T-helper 1 cell (primary cell): ENCODE data around the gene SCYGR2.
"Not testable (repeated sequence)": the region's sequence is repeated elsewhere in the genome, so short reads cannot be mapped to it uniquely, and the experiment has no call there.

ENCODE experiments used
- DNase-seq, 5 donors: peaks; one replicate each; pipeline ENCODE4 v3.0.0-alpha.2; 2012 to 2020
- total RNA-seq, 4 donors: gene quantifications; one replicate each; lab custom pipeline; 2026; lab: John Stamatoyannopoulos, UW

The SCYGR2 gene, protein sequence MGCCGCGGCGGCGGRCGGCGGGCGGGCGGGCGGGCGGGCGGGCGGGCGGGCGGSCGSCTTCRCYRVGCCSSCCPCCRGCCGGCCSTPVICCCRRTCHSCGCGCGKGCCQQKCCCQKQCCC
- total RNA-seq: 0 reads per million in 4 donors

DNA sequence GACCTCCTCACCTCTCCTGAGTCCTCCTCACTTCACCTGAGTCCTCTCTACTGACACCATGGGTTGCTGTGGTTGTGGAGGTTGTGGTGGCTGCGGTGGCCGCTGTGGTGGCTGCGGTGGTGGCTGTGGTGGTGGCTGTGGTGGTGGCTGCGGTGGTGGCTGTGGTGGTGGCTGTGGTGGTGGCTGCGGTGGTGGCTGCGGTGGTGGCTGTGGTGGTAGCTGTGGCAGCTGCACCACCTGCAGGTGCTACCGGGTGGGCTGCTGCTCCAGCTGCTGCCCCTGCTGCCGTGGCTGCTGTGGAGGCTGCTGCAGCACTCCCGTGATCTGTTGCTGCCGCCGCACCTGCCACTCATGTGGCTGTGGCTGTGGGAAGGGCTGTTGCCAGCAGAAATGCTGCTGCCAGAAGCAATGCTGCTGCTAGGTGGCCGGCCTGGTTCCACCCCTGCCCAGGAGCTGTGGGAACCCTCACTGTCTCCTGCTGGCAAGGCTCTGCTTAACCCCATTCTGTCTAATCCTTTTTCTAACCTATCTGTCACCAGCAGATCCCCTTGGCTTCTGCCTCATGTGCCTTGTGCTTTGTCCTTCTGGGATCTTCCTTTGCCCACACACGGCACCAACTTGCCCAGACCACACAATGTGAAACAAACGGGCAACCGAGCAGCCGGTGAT lies at the start of gene SCYGR2:
SCYGR2 (plus strand) TSS at position 59 of the 669 bp plus-strand sequence; CDS start at position 59, 0 bp downstream.
- not testable (repeated sequence) for DNase-seq

GRCh38 chr2:227551836-227552235 lies 46.9 kb upstream of the SCYGR2 start:
- DNase-seq: no peak

DNA sequence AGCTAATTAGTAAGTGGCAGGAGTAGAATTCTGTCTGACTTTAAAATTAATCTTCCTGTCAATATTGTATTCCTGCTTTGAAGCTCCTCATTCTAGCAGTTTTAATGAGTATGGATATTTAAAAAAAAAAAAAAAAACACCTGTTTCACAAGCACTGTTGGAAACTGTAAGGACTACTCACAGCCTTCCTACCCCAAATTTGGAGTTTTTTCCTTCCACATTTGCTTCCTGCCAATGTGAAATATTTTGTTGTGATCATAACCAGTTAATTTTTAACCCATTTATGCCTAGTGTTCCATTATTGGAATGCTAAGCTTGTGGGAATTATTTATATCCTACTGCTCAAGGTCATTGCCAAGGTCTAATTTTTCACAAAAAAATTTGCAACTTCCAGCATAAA lies 36.1 kb upstream of the SCYGR2 start:
- DNase-seq: no peak

DNA sequence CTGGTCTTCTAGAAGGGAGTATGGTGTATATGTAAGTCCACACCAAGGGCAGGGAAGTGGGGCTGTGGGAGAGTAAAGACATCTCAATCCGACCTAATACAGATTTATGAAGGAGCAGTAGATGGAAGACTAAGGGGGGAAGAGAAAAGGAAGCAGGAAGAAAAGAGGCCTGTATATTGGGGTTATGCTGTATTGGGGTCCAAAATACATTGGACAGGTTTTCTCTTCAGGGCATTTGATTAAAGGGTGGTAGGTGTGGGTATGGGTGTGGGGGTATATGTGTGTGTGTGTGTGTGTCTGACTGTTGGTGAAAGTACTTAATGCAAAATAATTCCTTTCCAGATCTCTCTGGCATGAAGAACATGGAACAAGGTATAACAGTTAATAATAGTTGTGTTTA lies 33.6 kb upstream of the SCYGR2 start:
- DNase-seq: no peak

DNA sequence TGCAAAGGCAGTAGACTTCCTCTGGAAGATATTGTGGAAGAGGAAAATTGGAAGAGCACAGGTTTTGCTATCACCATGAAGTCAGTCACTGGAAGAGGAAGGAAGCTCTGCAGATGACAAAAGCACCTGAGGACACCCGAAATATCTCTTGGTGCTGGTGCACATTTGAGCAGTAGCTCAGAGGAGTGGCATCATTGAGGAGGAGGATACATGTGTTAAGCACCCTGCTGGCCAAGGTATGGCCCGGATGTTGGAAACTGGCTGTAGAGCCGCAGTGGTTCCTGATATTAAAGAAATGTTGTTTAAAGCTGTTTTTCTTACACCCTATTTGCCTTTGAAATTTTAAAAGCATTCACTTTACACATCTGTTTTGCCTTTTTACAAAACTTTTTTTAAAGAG lies 32.7 kb upstream of the SCYGR2 start:
- DNase-seq: no peak

DNA sequence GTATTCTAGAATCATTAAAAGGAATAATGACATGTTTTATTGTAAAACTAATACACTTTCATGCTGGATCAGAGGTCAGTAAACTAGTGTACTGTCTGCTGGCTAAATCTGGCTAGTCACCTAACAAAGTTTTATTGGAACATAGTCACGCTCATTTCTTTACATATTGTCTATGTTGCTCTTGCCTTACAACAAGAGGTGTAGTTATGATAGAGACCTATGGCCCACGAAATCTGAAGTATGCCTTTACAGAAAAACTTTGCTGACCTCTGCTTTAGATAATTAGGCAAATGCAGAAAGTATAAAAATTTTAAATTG lies 29.9 kb upstream of the SCYGR2 start:
- no peak for DNase-seq

DNA sequence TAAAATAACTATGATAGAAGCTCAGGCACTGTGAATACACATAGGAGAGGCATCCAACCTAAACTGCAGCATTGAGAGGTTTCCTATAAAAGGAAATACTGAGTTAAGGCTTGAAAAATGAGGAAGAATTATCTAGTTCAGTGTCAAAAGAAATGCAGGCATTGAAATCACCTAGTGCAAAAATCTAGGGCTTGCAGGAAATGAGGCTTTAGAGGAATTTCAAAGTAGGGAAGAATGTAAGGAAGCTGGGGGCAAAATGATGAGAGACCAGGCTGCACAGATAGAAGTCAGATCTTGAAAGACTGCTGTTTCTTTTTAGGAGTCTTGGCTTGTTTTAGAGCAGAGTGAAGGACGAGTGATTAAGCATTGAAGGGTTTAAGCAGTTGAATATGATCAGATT lies 28.1 kb upstream of the SCYGR2 start:
- no peak for DNase-seq

GRCh38 chr2:227576110-227576509 lies 22.6 kb upstream of the SCYGR2 start:
- no peak for DNase-seq

- DNase-seq: no peak
These were observed 21.9 kb upstream of the SCYGR2 start for GRCh38 chr2:227576812-227577211.

GRCh38 chr2:227577555-227577954 lies 21.1 kb upstream of the SCYGR2 start:
- DNase-seq: no peak

- no peak for DNase-seq
These were observed 20.1 kb upstream of the SCYGR2 start for GRCh38 chr2:227578642-227579041.

- no peak for DNase-seq
These were observed 18.9 kb upstream of the SCYGR2 start for GRCh38 chr2:227579791-227580190.

DNA sequence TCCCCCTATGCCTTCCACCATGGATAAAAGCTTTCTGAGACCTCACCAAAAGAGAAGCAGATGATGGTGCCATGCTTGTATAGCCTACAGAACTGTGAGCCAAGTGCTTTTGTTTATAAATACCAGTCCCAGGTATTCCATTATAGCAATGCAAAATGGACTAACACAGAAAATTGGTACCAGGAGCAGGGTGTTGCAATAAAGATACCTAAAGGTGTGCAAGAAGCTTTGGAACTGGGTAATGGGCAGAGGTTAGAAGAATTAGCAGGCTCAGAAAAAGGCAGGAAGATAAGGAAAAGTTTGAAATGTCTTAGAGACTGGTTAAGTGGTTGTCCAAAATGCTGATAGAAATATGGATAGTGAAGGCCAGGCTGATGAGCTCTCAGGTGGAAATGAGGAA lies 16.3 kb upstream of the SCYGR2 start:
- no peak for DNase-seq

- DNase-seq: peak in 1 of 5 donors; percentile 20
These were observed 5.9 kb upstream of the SCYGR2 start for GRCh38 chr2:227592694-227593387.

DNA sequence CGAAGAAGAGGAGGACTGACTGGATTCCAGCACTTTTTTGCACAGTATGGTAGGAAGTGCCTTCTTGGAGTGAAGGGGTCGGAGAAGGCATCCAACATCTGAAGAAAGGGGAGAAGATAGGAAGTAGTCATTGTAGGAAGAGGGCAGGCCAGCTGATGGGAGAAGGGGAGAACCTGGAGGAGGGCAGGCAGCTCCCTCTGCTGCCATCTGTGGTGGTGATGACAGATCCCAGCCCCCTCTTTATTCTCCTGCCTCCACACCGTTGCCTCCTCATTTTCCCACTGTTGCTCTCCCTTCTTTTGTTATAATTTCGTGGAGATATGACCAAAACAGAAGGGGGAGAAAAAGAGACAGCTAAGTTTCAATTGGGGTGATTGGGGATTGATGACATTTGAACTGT lies 2.9 kb upstream of the SCYGR2 start:
- DNase-seq: no peak

DNA sequence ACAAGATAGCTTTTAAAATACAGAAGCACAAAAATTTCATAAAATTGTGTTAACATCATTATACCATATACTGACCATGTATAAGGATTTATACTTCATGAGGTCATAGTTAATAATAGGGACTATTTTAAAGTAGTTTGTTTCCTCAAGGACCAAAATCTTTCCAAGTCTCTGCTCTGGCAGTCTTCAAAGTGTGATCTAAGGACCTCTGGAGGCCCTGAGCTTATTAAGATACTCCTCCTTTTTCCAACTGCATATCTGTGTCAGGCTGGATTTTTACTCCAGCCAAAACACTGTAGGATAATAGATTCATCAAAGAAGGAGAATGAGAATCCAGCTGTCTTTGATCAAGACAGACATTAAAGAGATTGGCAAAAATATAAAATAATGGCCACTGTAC lies 1.7 kb upstream of the SCYGR2 start:
- no peak for DNase-seq

GRCh38 chr2:227597998-227598397 lies 695 bp upstream of the SCYGR2 start:
- DNase-seq: no peak

GRCh38 chr2:227602358-227602757 lies 3.7 kb downstream of the SCYGR2 start:
- DNase-seq: no peak

DNA sequence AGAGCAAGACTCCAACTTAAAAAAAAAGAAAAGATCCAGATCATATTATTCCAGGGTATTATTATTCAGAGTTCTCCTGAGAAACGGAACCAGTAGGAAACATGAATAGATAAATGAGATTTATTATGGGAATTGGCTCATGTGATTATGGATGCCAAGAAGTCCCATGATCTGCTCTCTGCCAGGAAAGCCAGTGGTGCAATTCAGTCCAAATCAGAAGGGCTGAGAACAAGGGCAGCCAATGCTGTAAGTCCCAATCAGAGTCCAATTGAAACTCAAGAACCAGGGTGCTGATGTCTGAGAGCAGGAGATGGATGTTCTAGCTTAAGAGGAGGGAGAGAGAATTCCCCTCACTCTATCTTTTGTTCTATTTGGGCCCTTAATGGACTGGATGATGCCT lies 7.8 kb downstream of the SCYGR2 start:
- DNase-seq: no peak

DNA sequence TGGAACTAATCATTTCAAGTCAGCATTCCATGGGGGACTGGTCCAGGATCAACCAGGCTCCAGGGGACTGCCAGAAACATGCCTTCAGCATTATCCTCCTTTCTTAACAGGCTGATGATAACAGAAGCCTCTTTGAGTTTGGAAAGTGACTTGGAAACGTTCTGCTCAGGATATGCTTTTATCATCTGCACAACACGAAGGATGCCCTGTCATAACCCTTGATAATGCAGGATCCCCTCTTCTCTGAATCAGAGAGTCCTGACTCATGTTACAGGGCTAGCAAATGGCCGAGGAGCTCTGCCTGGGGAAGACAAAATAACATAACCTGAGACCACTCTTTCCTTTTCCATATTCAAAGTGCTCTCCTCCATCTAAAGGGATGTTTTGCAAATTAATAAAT lies 9.2 kb downstream of the SCYGR2 start:
- DNase-seq: no peak

DNA sequence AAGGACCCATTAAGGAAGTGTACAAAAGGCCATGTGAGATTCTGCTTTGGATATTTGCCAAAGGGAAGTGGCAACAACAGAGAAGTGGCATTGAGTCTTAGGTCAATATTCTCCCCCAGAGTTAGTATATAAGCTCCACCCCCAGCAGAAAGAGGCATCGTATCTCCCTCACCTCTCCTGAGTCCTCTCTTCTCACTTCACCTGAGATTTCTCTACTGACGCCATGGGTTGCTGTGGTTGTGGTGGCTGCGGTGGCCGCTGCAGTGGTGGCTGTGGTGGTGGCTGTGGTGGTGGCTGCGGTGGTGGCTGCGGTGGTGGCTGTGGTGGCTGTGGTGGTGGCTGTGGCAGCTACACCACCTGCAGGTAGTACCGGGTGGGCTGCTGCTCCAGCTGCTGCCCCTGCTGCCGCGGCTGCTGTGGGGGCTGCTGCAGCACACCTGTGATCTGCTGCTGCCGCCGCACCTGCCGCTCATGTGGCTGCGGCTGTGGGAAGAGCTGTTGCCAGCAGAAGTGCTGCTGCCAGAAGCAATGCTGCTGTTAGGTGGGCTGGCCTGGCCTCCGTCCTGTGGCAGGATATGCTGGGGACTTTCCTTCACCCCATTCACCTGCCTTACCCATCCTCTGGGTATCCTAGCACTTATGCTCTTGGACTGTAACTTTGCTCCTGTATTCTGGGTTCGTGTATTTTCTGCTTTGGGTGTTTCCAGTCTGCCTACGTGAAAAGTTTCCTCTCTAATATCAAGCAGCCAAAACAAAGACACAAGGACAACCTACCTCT lies 10.1 kb downstream of the SCYGR2 start:
- no peak for DNase-seq

DNA sequence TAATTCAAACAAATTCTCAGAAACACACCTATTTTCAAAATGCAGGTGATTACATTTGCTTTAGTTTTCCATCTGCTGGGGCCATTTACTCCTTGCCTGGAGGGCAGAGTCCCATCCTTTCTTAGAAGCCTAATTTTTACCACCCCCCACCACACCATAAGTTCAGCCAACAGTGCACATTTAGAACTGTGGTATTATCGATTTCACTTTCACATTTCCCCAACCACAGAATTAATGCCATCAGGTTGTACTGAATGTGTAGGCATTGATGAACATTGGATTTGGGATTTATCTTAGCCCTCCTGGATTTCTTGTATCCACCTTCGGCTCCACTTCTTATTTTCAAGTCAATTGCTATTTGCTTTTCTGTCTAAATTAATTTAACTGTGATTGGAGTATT lies 11.4 kb downstream of the SCYGR2 start:
- no peak for DNase-seq

DNA sequence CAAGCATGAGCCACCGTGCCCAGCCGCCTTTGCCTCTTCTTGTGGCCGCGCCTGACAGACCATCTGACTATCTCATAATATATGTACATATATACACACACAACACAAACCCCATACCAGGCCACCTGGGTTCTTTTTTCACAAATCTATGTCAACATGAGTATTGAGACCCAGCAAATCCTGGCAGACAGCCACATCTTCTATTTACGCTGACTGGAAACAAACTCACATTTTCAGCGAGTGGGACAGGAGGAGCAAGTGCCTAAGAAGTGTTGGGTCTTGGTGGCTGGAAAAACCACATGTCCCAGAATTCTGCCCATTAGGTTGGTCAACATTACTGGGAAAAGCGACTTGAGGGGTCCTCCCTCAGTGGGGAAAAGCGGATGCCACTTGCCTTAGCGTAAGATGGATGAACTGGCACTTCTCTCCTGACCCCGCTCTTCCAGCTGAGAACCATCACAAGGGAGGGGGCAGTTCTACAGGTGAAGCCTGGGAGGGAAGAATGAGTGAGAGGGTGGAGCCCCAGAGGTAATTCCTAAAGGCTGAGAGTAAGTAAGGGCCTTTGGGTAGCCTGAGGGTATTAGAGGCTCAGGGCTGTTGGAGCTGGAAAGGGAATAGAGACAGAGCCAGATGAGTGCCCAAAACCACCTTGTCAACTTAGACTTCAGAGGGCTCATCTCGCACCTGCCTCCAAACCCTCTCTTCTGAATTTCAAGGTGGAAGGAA lies 14.0 kb downstream of the SCYGR2 start:
- DNase-seq: no peak
